HL-60 (cell line): Measurements from ENCODE around the gene CHURC1.
A peak's percentile ranks its signal among the peaks of the same experiment; 100 is the strongest.
"Not testable (repeated sequence)": the region's sequence is repeated elsewhere in the genome, so short reads cannot be mapped to it uniquely, and the experiment has no call there.

ENCODE experiments used
- DNase-seq, 2 experiments: peaks; one replicate each; pipeline ENCODE4 v3.0.0-alpha.2; 2010 to 2020; ENCODE audit warnings: low read depth in 1 of 2, low spot score in 1 of 2
- H3K27ac ChIP-seq: fragments of 250-450 bp; sonication (Bioruptor Pico); replicated peaks from 2 replicates; pipeline ENCODE4 v1.5.1; 2020; ENCODE audit warnings: mild to moderate bottlenecking, moderate library complexity
- H3K27me3 ChIP-seq: fragments of 250-450 bp; sonication (Bioruptor Pico); 2 replicates; pipeline ENCODE4 v1.5.1; 2021; ENCODE audit warnings: mild to moderate bottlenecking, moderate library complexity; ENCODE audit not compliant: insufficient read depth, poor library complexity, severe bottlenecking
- H3K4me3 ChIP-seq: replicated peaks from 2 replicates; pipeline ENCODE4 v1.5.1; 2011; ENCODE audit warnings: mild to moderate bottlenecking, control low read depth, low read length; ENCODE audit not compliant: insufficient read depth
- GABPA ChIP-seq: IDR thresholded peaks from 2 replicates; pipeline ENCODE4 v1.6.1; 2012; ENCODE audit warnings: low read depth
- POLR2AphosphoS5 ChIP-seq: IDR thresholded peaks from 2 replicates; pipeline ENCODE4 v1.6.1; 2012; ENCODE audit warnings: low read depth
- SPI1 ChIP-seq: IDR thresholded peaks from 2 replicates; pipeline ENCODE4 v1.6.1; 2012; ENCODE audit warnings: low read depth, mild to moderate bottlenecking, borderline replicate concordance
- TF ChIP-seq, protein P1 (sequence below): IDR thresholded peaks from one replicate; pipeline ENCODE4 v1.5.1; 2011; ENCODE audit warnings: low read length, control low read depth, inconsistent platforms; ENCODE audit not compliant: insufficient read depth
- TF ChIP-seq, protein P2 (sequence below): IDR thresholded peaks from 2 replicates; pipeline ENCODE4 v1.6.1; 2012; ENCODE audit warnings: low read depth; ENCODE audit not compliant: insufficient replicate concordance

Gene CHURC1

DNA sequence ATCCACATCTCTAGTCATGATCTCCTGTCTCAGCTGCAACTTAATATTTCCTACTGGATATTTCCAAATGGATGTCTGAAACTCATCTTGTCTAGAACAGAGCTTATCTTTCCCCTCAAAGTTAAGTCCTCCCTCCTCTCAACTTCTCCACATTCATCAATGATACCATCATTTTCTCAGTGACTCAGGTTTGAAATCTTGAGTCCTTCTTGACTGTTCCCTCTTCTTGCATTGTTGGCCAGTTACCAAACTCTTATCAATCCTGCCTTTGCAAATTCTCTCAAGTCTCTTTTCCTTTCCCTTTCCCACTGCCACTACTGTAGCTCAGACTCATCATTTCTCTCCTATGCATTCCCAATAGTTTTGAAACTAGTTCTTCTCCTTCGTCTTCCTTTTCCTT, 14.3 kb upstream of the CHURC1 start:
- DNase-seq, result no peak
- Histone ChIP-seq H3K27me3 (no peaks in the 10 kb centered on the region), H3K4me3 (no peak overlapping the region), H3K27ac (no peak overlapping the region)
- TF ChIP-seq GABPA (no peak), POLR2AphosphoS5 (no peak), SPI1 (no peak)
- TF ChIP-seq, protein P1, sequence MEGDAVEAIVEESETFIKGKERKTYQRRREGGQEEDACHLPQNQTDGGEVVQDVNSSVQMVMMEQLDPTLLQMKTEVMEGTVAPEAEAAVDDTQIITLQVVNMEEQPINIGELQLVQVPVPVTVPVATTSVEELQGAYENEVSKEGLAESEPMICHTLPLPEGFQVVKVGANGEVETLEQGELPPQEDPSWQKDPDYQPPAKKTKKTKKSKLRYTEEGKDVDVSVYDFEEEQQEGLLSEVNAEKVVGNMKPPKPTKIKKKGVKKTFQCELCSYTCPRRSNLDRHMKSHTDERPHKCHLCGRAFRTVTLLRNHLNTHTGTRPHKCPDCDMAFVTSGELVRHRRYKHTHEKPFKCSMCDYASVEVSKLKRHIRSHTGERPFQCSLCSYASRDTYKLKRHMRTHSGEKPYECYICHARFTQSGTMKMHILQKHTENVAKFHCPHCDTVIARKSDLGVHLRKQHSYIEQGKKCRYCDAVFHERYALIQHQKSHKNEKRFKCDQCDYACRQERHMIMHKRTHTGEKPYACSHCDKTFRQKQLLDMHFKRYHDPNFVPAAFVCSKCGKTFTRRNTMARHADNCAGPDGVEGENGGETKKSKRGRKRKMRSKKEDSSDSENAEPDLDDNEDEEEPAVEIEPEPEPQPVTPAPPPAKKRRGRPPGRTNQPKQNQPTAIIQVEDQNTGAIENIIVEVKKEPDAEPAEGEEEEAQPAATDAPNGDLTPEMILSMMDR, result no peak
- TF ChIP-seq, protein P2, sequence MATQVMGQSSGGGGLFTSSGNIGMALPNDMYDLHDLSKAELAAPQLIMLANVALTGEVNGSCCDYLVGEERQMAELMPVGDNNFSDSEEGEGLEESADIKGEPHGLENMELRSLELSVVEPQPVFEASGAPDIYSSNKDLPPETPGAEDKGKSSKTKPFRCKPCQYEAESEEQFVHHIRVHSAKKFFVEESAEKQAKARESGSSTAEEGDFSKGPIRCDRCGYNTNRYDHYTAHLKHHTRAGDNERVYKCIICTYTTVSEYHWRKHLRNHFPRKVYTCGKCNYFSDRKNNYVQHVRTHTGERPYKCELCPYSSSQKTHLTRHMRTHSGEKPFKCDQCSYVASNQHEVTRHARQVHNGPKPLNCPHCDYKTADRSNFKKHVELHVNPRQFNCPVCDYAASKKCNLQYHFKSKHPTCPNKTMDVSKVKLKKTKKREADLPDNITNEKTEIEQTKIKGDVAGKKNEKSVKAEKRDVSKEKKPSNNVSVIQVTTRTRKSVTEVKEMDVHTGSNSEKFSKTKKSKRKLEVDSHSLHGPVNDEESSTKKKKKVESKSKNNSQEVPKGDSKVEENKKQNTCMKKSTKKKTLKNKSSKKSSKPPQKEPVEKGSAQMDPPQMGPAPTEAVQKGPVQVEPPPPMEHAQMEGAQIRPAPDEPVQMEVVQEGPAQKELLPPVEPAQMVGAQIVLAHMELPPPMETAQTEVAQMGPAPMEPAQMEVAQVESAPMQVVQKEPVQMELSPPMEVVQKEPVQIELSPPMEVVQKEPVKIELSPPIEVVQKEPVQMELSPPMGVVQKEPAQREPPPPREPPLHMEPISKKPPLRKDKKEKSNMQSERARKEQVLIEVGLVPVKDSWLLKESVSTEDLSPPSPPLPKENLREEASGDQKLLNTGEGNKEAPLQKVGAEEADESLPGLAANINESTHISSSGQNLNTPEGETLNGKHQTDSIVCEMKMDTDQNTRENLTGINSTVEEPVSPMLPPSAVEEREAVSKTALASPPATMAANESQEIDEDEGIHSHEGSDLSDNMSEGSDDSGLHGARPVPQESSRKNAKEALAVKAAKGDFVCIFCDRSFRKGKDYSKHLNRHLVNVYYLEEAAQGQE, result no peak

DNA sequence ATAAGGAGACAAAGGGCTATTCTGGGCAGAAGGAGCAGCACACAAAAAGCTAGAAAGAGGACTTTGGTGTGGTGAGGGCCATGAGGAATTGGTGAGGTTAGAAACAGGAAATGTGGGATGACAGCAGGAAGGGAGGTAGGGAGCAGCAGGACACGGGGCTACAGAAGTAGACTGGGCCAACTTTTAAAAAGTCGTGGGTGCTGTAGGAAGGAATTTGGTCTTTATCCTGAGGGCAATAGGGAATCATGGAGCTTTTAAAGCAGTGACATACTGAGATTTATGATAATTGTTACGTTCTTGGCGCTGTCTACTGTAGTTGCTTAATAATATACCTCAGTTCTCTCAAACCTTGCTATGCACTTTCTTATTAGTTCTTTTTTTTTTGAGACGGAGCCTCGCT, 8.2 kb upstream of the CHURC1 start:
- no peak for TF ChIP-seq GABPA
- TF ChIP-seq, protein P1, result no peak
- TF ChIP-seq POLR2AphosphoS5, result no peak
- TF ChIP-seq, protein P2, result no peak
- TF ChIP-seq SPI1, result no peak
- Histone ChIP-seq H3K27me3 (no peaks in the 10 kb centered on the region), H3K27ac (no peak overlapping the region), H3K4me3 (no peak overlapping the region)
- no peak for DNase-seq

DNA sequence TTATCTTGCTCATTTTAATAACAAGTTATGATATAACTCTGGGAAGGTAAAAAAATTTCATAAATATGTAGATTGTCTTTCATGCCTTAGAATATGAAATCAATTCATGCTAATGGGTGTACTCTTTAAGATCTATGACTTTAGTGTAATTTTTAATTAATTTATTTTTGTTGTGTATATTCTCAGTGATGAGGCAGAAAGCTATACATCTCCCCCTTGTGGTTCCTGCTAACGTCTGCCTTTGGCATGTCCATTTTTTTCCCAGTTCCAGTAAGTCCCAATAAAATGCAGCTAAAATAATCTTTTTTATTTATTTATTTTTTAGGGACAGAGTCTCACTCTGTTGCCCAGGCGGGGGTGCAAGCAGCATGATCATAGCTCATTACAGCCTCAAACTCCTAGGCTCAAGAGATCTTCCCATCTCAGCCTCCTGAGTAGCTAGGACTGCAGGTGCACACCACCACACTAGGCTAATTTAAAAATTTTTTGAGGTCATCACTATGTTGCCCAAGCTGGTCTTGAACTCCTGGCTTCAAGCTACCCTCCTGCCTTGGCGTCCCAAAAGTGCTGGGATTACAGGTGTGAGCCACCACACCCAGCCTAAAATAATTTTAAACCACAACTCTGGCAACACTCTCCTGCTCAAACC, 3.3 kb upstream of the CHURC1 start:
- no peak for TF ChIP-seq SPI1
- no peak for TF ChIP-seq GABPA
- TF ChIP-seq, protein P1, result peak; percentile 13
- no peak overlapping the region for H3K27ac ChIP-seq
- H3K4me3 ChIP-seq, result no peak overlapping the region
- no peaks in the 10 kb centered on the region for H3K27me3 ChIP-seq
- no peak for DNase-seq

DNA sequence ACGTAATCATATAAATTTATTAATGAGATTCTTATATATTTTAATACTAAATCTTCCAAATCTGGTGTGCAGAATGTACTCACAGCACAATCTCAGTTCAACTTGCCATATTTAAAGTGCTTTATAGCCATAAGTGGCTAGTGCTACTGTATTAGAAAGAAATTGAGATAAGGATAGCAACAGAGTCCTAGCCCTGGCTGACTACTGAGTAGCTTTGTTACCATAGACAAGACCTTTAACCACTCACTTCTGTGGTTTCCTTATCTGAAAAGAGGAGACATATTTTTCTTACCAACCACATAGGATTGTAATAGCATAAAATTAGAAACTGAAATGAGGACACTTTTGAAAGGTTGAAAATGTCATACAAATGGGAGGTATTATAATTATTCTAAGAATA, 2.0 kb upstream of the CHURC1 start:
- Histone ChIP-seq H3K27ac (no peak overlapping the region), H3K4me3 (no peak overlapping the region), H3K27me3 (no peaks in the 10 kb centered on the region)
- TF ChIP-seq GABPA (no peak), SPI1 (no peak), POLR2AphosphoS5 (no peak)
- TF ChIP-seq, protein P1, result no peak
- DNase-seq, result no peak

DNA sequence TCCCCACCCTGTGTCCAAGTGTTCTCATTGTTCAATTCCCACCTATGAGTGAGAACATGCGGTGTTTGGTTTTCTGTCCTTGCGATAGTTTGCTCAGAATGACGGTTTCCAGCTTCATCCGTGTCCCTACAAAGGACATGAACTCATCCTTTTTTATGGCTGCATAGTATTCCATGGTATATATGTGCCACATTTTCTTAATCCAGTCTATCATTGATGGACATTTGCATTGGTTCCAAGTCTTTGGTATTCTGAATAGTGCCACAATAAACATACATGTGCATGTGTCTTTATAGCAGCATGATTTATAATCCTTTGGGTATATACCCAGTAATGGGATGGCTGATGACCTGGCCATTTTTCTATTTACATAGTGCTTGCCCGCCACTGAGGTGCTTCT, 778 bp upstream of the CHURC1 start:
- H3K27ac ChIP-seq, H3K4me3 ChIP-seq, DNase-seq, H3K27me3 ChIP-seq: not testable (repeated sequence)
